Upper lobe of left lung (tissue), 4 donors: Measurements from ENCODE around the gene AHI1.

ENCODE experiments used
- EP300 ChIP-seq, 4 donors: sonication (generic); formaldehyde crosslinking; IDR thresholded peaks; one replicate each; pipeline ENCODE4 v1.5.1; 2017; ENCODE audit warnings: antibody characterized with exemption in 4 of 4, control low read depth in 2 of 4
- POLR2A ChIP-seq, 4 donors: fragments of 450-650 bp; IDR thresholded peaks; one replicate each; pipeline ENCODE4 v1.5.1; 2016 to 2017; ENCODE audit warnings: antibody characterized with exemption in 4 of 4, mild to moderate bottlenecking in 2 of 4
- POLR2AphosphoS5 ChIP-seq, 2 donors: sonication (generic); formaldehyde crosslinking; IDR thresholded peaks; one replicate each; pipeline ENCODE4 v1.5.1; 2017; ENCODE audit warnings: antibody characterized with exemption in 2 of 2
- TF ChIP-seq, protein P1 (sequence below), 6 experiments: fragments of 450-650 bp in 4 of 6; fragments of 200-600 bp in 2 of 6; sonication (generic) in 2 of 6; IDR thresholded peaks; one replicate each; pipeline ENCODE4 v1.5.1; 2016 to 2019; ENCODE audit warnings: antibody characterized with exemption in 6 of 6

DNA sequence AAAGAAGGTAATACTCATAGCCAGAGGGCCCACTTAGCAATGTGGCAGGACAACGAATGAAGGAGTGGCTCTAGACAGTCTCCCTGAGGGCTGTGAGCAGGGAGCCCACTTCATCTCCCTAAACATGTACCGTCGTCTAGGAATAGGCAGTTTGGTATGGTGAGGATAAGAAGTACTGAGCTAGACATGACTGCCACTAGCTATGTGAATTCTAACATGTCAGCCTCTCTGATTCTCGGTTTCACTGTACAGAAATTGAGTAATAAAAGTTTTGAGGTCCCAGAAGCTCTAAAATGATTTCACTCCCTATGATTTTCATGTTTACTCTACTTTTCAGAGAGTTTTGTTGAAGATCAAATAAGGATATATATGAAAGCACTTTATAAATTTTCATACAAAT, 107.1 kb downstream of the AHI1 start:
- TF ChIP-seq, protein P1, sequence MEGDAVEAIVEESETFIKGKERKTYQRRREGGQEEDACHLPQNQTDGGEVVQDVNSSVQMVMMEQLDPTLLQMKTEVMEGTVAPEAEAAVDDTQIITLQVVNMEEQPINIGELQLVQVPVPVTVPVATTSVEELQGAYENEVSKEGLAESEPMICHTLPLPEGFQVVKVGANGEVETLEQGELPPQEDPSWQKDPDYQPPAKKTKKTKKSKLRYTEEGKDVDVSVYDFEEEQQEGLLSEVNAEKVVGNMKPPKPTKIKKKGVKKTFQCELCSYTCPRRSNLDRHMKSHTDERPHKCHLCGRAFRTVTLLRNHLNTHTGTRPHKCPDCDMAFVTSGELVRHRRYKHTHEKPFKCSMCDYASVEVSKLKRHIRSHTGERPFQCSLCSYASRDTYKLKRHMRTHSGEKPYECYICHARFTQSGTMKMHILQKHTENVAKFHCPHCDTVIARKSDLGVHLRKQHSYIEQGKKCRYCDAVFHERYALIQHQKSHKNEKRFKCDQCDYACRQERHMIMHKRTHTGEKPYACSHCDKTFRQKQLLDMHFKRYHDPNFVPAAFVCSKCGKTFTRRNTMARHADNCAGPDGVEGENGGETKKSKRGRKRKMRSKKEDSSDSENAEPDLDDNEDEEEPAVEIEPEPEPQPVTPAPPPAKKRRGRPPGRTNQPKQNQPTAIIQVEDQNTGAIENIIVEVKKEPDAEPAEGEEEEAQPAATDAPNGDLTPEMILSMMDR (IDR thresholded peaks at IDR 0.05) = no peak
- TF ChIP-seq POLR2A (IDR thresholded peaks at IDR 0.05) (no peak), POLR2AphosphoS5 (IDR thresholded peaks at IDR 0.05) (no peak), EP300 (IDR thresholded peaks at IDR 0.05) (no peak)
